ENCODE results near the gene LRRC4C.

GRCh38 chr11:41283191-41283930 is 176.1 kb downstream of the LRRC4C start:
- TF ChIP-seq CTCF (IDR thresholded peaks at IDR 0.05) (no peak), POLR2A (IDR thresholded peaks at IDR 0.05) (no peak)
